GM12801 (cell line): ENCODE results near the gene TIGD6.

ENCODE experiments used
- CTCF ChIP-seq: IDR thresholded peaks from one replicate; pipeline ENCODE4 v1.5.1; 2011; ENCODE audit warnings: control low read depth; ENCODE audit not compliant: insufficient read length; ENCODE audit errors: extremely low read depth

The TIGD6 gene

DNA sequence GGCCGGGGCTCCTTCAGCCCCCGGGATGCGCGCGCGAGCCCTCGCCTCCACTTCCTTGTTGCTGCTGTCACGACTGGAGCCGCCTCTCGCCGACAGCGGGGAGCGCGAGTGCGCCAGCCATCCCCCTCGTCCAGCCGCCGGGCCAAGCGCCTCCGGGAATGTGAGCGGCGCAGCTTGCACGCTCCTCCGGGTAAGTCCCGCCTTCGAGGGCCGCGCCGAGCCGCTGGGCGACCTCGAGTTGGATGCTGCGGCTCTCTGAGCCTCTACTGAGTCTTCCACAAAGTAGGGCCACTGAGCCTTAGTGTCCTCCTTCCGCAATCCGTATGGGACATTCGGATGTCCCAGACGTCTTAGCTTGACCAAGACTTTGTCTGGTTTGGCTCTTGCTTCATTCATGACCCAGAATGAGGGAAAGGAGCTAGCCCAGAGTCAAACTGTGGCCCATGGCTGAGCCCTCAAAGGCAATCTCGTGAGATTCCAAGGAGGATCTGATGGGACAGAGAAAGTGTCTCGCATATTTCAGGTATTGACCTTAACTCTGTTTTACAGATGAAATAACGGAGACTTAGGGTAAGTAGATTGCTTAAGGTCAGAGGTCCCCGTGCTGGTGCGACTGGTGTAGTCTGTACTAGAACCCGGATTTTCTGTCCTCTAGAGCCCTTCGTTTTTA lies 671 bp upstream of the TIGD6 start:
- TF ChIP-seq CTCF = no peak

GRCh38 chr5:149999866-150000255 lies 593 bp downstream of the TIGD6 start:
- no peak for TF ChIP-seq CTCF

DNA sequence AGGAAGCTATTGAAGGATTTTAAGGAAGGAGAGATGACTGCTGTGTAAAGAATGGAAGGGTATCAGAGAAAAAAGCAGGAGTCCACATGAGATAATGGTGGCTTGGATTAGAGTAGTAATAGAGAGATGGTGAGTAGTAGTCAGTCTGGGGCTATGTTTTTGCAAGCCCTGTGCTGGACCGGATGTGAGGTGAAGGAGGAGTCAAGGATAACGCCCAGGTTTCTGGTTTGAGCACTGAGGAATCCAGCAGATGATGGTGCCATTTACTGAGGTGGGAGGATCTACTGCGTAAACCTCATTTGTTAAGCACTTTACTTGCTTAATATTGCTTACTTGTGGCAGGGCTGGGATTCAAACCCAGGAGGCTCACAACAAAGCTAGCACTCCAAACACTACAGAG lies 1.1 kb downstream of the TIGD6 start:
- no peak for TF ChIP-seq CTCF

- TF ChIP-seq CTCF = no peak
Observed at GRCh38 chr5:149998281-149998680, 2.2 kb downstream of the TIGD6 start.

GRCh38 chr5:149996205-149996890 lies 4.1 kb downstream of the TIGD6 start:
- TF ChIP-seq CTCF = no peak

GRCh38 chr5:149995385-149996204 lies 4.9 kb downstream of the TIGD6 start:
- no peak for TF ChIP-seq CTCF

- no peak for TF ChIP-seq CTCF
Observed at GRCh38 chr5:149993471-149993870, 7.0 kb downstream of the TIGD6 start.
